Tibial nerve (tissue), 3 donors: Measurements from ENCODE around the gene DLK2.

Source experiments
- CTCF ChIP-seq, 5 experiments: fragments of 200-600 bp in 3 of 5; fragments of 450-650 bp in 2 of 5; sonication (generic) in 3 of 5; IDR thresholded peaks; one replicate each; pipeline ENCODE4 v1.5.1; 2016 to 2019; ENCODE audit warnings: antibody characterized with exemption in 5 of 5, mild to moderate bottlenecking in 3 of 5, moderate library complexity in 2 of 5
- POLR2A ChIP-seq, 2 donors: fragments of 450-650 bp; IDR thresholded peaks; one replicate each; pipeline ENCODE4 v1.6.1; 2017; ENCODE audit warnings: antibody characterized with exemption in 2 of 2, mild to moderate bottlenecking in 2 of 2, moderate library complexity in 2 of 2

- TF ChIP-seq CTCF (IDR thresholded peaks at IDR 0.05) (no peak), POLR2A (IDR thresholded peaks at IDR 0.05) (no peak)
These were observed 22.2 kb downstream of the DLK2 start for GRCh38 chr6:43433148-43433547.
